GM19240 (cell line): Measurements from ENCODE around the gene TBX1.
A peak's percentile ranks its signal among the peaks of the same experiment; 100 is the strongest.
"Not testable (repeated sequence)": the region's sequence is repeated elsewhere in the genome, so short reads cannot be mapped to it uniquely, and the experiment has no call there.

Source experiments
- DNase-seq: peaks from one replicate; pipeline ENCODE4 v3.0.0; 2011; ENCODE audit warnings: low spot score; ENCODE audit not compliant: insufficient read length

The TBX1 gene

GRCh38 chr22:19723232-19723982 is 37.2 kb upstream of the TBX1 start, which contains the start of gene GP1BB:
GP1BB (plus strand) TSS chr22:19723539; CDS start chr22:19723570, 31 bp downstream.
- no peak for DNase-seq

DNA sequence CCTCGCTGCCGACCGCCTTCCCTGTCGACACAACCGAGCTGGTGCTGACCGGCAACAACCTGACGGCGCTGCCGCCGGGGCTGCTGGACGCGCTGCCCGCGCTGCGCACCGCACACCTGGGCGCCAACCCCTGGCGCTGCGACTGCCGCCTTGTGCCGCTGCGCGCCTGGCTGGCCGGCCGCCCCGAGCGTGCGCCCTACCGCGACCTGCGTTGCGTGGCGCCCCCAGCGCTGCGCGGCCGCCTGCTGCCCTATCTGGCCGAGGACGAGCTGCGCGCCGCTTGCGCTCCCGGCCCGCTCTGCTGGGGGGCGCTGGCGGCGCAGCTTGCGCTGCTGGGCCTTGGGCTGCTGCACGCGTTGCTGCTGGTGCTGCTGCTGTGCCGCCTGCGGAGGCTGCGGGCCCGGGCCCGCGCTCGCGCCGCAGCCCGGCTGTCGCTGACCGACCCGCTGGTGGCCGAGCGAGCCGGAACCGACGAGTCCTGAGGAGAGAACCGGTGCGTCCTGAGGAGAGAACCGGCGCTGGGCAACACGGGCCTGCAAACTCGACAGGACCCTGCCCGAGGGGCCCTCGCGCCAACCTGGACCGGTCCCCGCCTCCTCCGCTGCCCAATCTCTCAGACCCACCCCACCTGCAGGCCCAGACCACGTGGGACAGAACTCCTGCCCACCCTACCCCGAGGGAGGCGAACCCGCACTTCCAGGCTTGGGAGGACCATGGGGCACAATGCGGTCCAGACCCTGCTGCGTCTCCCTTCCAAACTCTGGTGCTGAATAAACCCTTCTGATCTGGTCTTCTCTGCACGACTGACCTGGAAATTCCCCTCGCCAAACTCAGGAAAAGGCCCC is 36.4 kb upstream of the TBX1 start:
- DNase-seq: no peak

DNA sequence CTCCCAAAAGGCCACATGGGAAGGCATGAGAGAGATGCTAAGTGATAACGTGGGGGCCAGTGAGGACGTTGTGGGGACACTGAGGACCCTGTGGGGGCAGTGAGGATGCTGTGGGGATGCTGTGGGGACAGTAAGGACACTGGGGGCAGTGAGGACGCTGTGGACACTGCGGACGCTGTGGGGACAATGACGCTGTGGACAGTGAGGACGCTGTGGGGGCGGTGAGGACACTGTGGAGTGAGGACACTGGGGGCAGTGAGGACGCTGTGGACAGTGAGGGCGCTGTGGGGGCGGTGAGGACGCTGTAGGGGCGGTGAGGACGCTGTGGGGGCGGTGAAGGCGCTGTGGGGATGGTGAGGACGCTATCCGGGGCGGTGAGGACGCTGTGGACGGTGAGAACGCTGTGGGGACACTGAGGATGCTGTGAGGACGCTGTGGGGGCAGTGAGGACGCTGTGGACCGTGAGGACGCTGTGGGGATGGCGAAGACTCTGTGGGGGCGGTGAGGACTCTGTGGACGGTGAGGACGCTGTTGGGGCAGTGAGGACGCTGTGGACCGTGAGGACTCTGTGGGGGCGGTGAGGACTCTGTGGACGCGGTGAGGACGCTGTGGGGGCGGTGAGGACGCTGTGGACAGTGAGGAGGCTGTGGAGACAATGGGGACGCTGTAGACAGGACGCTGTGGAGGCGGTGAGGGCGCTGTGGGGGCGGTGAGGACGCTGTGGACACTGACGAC is 35.5 kb upstream of the TBX1 start:
- no peak for DNase-seq

- DNase-seq: not testable (repeated sequence)
These were observed 34.4 kb upstream of the TBX1 start for GRCh38 chr22:19726064-19726788.

DNA sequence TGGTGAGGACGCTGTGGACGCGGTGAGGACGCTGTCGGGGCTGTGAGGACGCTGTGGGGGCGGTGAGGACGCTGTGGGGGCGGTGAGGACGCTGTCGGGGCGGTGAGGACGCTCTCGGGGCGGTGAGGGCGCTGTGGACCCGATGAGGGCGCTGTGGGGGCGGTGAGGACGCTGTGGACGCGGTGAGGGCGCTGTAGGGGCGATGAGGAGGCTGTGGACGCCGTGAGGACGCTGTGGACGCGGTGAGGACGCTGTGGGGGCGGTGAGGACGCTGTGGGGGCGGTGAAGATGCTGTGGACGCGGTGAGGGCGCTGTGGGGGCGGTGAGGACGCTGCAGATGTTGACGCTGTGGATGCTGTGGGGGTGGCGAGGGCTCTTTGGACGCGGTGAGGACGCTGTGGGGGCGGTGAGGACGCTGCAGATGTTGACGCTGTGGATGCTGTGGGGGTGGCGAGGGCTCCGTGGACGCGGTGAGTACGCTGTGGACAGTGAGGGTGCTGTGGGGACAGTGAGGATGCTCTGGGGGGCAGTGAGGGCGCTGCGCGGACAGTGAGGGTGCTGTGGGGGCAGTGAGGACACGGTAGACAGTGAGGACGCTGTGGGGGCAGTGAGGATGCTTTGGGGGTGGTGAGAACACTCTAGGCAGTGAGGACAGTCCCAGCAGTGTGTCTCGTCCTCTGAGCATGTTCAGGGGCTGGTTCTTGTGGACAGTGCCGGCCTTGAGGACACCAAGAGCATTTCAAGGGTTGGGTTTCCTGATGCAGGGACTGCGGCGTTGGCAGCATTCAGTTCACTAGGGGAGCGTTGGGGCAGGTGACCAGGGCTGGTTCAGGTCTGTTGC is 33.0 kb upstream of the TBX1 start:
- DNase-seq: no peak

GRCh38 chr22:19728271-19728670 is 32.3 kb upstream of the TBX1 start:
- no peak for DNase-seq

GRCh38 chr22:19728836-19729235 is 31.7 kb upstream of the TBX1 start:
- DNase-seq: no peak

DNA sequence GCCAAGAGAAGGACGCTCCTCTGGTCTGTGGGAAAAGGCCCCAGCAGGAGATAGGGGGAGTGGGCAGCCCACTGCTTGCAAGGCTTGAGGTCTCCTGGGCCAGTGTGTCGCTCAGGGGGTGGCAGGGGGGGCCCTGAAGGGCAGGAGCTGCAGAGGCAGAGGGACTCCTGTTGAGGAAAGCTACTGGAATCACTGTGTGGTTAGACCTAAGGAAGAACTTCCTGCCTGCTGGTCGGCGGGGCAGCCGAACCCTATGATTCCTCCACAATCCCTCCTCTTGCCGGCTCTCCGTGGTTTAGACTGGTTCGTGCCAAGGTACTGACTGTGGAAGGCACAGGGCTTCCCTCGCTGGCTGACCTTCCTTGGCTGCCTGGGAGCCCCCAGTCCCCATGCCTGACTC is 31.1 kb upstream of the TBX1 start:
- DNase-seq: no peak

DNA sequence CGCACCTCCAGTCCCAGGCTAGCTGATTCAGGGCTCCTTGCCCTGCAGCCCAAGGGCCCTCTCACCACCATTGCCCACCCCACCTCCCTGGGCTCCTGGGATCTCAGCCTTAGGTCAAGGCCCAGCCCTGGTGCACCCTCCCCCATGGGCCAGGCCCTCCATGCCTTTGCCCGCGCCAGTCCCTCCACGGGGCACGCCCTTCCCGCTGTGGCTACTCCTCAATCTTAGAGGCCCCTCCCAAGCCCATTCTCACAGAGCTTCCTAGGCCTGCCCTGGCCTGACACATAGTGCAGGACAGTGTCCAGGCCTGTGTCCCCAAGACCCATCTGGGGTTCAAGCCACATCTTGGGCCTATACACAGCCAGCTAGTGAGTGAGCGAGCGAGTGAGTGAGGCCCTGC is 30.4 kb upstream of the TBX1 start:
- no peak for DNase-seq

DNA sequence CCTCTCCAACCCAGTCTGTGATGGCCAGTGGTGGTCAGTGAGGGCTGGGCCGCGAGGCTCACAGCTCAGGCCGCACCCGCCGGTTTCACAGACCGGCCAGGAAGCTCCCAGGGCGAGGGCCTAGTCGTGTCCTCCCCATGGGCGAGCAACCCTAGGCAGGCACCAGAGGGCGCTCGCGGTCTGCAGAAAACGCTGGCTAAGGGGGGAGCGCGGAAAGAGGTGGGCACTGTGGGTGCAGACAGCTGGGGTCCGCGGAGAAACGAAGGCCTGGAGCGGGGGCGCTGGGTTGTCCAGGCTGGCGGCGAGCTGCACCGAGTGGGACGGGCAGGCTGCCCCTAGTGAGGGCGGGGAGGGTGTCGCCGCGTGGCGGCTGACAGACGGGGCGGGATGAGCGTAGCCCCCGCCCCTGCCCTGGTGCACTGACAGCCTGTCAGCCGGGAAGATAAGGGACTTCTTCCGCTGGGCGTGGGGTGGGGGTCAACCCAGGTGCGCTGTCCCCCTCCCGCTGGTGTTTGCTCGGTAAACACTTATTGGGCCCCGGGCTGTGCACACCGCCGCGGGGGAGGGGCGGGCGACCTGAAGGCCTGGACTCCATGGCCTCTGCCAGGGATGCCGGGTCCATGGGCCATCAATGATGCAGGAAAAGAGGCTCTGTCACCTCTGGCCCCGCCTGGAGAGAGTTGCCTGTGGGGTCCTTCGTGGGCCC is 29.8 kb upstream of the TBX1 start:
- DNase-seq: peak; percentile 94

- DNase-seq: no peak
These were observed 29.0 kb upstream of the TBX1 start for GRCh38 chr22:19731361-19732135.

DNA sequence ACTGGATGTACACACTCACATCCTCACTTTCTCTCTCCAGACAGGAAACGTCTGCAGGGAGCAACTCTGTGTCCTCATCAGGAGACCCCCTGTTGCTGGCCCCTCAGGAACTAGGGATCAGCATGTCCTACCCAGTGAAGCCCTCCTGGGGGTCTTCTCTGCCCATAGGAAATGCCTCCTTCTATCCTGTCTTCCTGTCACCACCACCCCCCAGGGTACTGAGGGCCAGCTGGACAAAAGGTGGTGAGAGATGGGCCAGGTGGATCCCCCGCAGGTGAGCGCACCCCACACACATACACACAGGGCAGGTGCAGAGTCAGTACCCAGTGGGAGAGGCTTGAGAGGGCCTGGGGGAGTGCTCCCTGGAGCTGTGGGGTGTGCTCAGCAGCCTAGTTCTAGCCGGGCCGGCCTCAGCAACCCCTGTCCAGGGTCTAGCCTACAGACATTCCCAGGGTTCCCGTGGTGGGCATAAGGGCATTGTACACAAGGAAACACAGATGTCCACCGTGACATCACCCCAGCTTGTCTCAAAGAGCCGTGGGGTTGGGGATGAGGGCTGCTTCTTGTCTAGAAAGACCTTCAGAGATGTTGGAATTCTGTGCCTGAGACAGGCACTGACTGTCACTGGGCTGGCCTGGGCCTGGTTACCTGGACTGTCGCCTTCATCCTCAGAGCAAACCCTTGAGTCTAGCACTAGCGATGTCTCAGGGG is 28.0 kb upstream of the TBX1 start:
- DNase-seq: no peak

GRCh38 chr22:19733755-19734154 is 26.8 kb upstream of the TBX1 start:
- no peak for DNase-seq

- no peak for DNase-seq
These were observed 26.4 kb upstream of the TBX1 start for GRCh38 chr22:19734163-19734562.

- no peak for DNase-seq
These were observed 25.7 kb upstream of the TBX1 start for GRCh38 chr22:19734837-19735382.

GRCh38 chr22:19735665-19736510 is 24.7 kb upstream of the TBX1 start:
- no peak for DNase-seq
